ENCODE measurements around the gene CGB1.
"Not testable (repeated sequence)": the region's sequence is repeated elsewhere in the genome, so short reads cannot be mapped to it uniquely, and the experiment has no call there.

CGB1 gene

DNA sequence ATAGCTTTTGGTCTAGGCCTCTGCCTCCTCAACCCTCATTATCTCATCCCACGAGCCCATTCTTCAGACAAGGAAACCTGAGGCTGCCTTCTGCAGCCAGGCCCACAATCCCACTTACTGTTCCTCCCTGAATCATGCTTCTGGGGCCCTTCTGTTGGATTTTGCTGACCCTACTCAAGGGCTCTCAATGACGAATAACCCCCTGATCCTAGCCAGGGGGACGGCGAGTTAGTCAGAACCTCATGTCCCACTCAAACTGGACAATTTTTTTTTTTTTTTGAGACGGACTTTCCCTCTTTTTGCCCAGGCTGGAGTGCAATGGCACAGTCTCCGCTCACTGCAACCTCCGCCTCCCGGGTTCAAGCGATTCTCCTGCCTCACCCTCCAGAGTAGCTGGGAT, 14.6 kb downstream of the CGB1 start:
- DNase-seq (ENCODE audit: low read depth in 3 of 3) = no peak

DNA sequence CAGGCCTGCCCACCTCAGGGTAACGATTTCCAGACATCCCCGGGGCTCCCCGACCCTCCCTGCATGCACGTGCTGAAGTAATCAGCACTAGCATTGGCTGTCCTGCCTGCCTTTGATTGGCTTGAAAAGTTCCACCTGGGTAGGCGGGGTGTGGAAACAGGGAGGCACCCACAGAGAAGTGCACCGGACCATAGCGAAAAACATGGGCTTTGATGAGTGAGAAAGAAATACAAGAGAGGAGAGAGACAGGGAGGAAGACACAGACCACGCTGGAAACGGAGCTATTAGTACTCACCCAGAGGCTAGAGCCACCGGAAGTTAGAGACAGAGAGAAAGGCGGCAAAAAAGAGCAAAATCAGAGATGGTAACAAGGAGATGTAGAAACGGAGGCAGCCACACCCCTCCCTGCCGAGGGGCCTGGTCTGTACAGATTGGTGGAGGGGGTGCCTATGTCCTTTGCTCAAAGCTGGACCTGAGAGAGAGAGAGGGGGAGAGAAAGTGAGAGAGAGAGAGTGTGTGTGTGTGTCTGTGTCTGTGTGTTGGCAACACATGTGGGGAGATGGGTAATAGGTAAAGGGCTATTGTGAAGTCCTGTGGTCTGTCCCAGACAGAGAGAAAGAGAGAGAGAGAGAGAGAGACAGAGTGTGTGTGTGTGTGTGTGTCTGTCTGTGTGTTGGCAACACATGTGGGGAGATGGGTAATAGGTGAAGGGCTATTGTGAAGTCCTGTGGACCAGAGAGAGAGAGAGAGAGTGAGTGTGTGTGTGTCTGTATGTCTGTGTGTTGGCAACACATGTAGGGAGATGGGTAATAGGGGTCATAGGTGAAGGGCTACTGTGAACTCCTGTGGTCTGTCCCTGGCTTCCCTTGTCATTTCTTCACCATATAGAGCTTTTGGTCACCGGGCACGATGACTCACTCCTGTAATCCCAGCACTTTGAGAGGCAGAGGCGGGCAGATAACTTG, 15.5 kb downstream of the CGB1 start:
- DNase-seq (ENCODE audit: low read depth in 3 of 3) = no peak

DNA sequence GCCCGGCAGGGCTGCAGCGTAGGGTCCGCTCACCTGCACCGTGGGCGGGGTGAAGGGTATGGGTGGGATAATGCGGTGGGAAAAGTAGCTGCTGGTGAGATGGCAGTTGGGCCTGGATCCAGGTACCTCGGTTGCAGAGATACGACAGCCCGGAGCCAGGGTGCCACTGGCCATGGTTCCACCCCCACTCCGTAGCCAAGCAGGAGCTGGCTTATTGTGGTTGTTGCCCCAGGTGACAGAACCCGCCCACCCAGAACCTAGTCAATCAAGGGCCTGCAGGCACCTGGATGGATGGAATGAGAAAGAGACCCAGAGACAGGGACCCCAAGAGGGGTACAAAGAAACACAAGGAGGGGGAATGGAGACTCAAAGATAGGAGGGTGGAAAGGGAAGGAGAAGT, 16.4 kb downstream of the CGB1 start:
- DNase-seq (ENCODE audit: low read depth in 3 of 3) = no peak

DNA sequence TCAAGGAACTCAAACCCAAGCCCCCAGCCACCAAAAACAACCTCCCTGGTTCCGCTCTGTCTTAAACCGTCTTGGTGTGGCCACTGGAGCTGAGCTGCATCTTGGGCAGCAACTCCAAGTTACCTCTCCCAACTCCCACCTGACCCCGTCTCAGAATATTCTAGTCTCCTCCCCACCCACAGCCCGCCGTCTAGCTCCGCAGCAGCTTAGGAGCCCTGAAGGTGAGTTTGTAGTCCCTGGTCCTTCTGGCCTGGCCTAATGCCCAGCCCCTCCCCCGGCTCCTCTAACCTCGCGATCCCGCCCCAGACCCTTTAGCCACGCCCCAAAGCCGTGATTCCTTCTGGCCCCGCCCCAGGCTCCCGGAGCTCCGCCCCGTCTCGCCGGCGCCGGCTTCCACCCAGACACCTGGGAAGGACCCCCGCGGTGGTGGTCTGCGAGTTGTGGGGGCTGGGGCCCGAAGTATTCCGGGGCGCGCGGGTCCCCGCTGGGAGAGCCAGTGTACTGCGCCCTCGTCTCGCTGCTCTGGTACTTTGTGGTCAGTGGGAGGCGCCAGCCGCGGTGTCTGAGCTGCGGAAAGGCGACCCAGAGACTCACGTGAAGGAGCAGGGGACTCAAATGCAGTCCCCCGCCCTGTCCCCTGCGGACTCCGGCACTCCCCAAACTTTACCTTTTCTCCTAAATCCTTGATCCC, 17.3 kb downstream of the CGB1 start:
- DNase-seq (ENCODE audit: low read depth in 3 of 3) = peak in 2 of 3 experiments; percentile 40 to 67

DNA sequence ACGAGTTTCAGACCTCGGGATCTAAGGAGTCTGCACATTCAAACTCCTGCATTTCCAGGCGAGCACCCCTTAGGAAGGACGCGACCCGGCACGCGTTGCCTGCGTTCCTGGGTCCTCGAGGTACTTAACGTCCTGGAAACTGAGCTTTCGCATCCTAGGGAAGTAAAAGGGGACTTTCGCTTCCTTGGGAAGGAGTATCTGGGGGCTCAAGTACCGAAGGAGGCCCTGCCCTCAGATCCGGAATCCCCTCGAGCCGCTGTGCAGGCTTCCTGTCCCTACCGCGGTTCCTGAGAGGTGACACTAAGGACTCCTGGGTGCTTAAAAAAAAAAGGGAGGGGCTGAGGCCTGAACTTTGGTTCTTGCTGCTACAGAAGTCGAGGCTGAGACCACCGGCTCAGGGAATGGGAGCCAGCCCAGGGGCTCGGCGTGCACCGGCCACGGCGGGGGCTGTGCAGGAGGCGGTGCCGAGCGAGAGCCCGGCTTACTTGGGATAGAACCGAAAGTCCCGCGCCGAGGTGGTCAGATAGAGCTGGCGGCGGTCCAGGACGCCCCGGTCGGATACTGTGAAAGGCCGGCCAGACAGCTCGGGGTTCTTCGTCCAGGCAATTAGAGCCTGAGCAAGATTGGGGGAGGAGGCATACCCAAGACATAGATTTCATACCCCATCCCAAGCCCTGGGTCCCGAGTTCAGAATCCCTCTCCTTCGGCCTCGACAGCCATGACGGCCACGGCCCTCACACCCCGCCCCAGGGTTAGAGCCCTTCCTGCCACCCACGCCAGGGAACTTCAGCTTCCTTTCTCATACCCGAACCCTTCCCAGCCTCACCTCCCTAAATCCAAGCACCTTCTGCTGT, 18.1 kb downstream of the CGB1 start:
- not testable (repeated sequence) for DNase-seq (ENCODE audit: low read depth in 3 of 3)

DNA sequence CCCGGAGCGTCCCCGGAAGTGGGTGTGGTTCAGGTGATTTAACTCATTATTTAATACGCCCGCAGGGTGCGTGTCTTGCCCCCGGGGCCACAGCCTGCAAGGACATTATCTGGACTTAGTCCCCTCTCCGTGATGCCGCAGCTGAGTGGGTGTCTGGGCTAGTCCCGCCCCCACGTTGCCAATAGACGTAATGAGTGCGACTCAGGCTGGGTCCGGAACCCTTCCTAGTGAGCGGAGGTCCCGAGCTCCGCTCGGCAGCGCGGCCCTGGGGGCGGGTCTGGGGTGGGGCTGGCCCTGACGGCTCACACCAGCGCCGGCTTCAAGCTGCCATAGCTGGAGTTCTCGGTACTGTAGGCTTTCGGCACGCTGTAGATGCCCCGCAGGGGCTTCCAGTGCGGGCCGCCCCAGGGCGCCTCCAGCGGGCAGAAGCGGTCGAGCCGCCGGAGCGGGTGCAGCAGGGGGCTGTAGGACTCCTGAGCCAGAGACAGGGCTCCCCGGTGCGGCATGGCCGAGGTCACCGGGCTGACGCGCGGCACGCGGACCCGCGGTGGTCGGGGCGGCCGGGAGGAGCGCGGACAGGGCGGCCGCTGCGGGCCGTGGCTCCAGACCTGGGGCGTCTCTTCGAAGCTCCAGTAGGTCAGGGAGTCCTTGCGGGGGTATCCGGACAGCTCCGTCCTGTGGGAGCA, 18.9 kb downstream of the CGB1 start:
- DNase-seq (ENCODE audit: low read depth in 3 of 3) = peak; percentile 28 to 61 (median 29)

DNA sequence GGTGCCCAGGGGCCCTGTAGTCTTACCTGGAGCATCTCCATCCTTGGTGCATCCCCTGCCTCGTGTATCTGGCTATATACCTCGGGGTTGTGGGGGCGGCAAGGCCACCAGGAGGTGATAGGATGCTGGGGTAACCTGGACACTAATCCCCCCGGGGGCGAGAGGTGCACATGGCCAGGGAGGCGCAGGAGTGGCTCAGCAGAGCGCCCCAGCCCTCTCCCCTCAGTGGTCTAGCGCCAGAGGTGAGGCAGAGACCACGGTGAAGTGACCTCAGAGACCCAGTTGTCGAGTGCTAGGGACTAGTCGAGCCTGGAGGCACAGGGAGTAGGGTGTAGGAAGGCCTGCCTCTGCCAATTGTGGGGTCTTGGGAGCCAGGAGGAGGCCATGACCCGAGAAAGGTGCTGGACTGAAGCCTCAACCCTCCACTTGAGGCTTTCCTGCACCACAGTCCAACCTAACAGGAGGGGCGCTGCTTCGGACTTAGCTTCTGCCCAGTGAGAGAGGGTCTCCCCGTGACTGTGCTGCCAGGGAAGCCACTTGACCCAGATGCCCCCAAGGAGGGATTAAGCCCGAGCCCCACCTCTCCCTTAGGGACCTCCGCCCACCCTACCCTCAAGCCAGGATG, 19.5 kb downstream of the CGB1 start, which contains the start of gene LHB:
LHB (minus strand) TSS at position 51 of the 625 bp plus-strand sequence; CDS start at position 41, 10 bp downstream.
- DNase-seq (ENCODE audit: low read depth in 3 of 3) = no peak

DNA sequence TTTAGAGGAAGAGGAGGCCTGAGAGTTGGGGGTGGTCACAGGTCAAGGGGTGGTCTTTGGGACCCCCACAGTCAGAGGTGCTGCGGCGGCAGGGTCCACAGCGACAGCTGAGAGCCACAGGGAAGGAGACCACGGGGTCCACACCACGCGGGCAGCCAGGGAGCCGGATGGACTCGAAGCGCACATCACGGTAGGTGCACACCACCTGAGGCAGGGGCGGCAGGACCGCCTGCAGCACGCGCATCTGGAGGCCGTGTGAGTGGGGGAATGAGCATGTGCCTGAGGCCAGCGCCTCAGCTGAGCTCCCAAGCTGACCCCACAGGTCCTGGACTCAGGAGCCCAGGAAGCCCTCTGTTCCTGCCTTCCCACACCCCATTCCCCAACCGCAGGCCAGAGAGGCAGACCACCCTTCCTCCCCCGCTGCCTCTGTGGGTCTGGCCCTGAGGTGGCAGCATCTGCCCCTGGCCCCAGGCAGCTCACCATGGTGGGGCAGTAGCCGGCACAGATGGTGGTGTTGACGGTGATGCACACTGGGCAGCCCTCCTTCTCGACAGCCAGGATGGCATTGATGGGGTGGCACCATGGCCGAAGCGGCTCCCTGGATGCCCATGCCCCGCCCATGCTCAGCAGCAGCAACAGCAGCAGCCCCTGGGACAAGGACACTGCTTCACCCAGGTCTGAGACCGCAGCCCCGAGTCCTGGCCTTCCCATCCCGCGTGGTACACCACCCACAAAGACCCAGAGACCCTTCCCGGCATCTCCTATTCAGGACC, 20.4 kb downstream of the CGB1 start:
- DNase-seq (ENCODE audit: low read depth in 3 of 3) = no peak

DNA sequence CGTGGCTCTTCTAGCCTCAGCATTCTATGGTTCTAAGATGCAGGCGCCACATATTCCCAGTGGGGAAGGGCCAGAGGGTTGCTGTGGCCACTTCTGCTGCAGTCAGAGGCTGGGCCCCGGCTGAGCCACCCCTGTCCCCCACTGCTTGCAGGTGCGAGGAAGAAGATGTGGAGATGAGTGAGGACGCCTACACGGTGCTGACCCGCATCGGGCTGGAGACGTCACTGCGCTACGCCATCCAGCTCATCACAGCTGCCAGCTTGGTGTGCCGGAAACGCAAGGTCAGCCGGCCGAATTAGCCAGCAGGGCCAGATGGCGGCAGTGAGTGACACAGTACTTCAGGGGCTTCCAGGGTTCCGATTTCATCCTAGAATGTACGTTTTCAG, 21.8 kb downstream of the CGB1 start:
- no peak for DNase-seq (ENCODE audit: low read depth in 3 of 3)

DNA sequence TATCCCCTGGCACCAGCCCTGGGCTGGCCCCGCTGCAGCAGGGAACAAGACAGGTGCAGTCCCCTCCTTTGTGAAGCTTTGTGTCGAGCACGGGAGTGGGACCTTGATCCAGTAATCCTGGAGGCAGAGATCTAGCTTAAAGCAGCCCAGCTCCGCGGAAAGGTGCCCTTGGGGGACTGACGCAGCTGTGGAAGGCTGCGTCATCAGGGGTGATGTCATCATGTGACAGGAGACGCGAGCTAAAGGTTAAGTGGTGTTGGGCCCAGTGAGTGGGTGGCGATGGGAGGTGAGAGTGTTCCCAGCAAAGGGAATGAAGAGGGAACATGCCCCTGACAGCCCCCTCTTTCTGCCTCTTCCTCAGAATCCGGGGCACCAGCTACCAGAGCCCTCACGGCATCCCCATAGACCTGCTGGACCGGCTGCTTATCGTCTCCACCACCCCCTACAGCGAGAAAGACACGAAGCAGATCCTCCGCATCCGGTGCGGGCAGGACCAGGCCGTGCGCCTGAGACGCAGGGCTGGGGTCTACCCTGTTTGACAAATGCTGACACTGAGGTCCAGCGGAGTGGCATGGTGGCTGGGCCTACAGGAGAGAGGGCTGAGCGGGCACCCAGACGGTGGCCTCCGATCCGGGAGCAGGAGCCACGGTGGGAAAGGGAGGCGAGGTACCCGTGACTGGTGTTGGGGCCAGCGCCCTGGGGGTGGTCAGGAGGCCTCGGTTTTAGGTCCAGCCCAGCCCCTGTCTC, 22.4 kb downstream of the CGB1 start:
- no peak for DNase-seq (ENCODE audit: low read depth in 3 of 3)

DNA sequence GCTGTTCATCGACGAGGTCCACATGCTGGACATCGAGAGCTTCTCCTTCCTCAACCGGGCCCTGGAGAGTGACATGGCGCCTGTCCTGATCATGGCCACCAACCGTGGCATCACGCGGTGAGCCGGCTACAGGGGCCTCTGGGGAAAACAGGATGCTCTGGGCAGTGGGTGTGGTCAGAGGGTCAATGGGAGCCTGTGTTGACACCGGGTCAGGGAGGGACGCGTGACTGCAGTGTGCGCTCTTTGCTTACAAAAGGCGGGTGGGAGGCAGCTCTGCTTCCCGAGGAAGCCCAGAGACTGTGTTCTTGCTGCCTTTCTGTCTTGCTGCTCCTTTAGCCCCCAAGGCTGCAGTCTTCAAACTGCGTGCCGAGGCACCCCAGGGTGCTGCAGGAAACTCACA, 25.5 kb downstream of the CGB1 start:
- no peak for DNase-seq (ENCODE audit: low read depth in 3 of 3)

DNA sequence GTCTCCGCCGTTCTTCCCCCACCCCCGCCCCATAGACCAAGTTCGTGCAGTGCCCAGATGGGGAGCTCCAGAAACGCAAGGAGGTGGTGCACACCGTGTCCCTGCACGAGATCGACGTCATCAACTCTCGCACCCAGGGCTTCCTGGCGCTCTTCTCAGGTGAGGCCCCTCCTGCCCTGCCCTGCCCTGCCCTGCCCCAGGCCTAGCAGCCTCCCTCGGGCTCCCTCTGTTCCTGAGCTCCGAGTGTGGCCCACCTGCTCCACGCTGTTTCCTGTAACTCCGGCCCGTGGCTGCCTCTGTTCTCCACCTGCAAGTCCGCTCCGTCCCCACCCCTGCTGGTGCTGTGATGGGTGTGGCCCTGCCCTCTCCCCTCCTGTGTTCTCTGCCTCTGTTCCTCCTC, 26.2 kb downstream of the CGB1 start:
- no peak for DNase-seq (ENCODE audit: low read depth in 3 of 3)

DNA sequence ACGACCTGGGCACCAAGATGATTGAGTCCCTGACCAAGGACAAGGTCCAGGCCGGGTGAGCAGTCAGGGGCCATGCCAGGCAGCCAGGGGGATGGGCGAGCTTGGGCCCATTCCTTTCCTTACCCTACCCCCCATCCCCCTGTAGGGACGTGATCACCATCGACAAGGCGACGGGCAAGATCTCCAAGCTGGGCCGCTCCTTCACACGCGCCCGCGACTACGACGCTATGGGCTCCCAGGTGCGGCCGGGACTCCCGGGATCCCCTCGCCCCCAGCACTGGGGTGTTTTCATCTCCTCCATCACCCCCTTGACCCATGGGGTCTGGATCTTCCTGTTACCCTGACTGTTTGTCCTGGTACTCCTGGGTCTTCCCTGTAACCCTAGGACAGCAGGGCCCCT, 26.9 kb downstream of the CGB1 start:
- no peak for DNase-seq (ENCODE audit: low read depth in 3 of 3)

DNA sequence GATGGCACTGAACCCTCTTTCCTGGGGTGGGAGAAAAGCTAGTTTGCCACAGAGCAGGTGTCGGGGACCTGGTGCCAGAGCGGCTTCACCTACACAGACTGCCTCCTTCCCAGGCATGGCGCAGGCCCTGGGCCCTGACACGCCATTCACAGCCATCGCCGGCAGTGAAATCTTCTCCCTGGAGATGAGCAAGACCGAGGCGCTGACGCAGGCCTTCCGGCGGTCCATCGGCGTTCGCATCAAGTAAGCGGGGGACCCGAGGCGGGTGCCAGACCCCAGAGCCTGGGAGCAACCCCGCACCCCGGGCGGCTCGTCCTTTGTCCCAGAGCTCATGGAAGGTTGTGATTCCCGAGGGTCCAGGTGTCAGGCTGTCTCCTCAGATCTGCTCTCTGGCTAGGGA, 29.8 kb downstream of the CGB1 start:
- DNase-seq (ENCODE audit: low read depth in 3 of 3) = no peak

DNA sequence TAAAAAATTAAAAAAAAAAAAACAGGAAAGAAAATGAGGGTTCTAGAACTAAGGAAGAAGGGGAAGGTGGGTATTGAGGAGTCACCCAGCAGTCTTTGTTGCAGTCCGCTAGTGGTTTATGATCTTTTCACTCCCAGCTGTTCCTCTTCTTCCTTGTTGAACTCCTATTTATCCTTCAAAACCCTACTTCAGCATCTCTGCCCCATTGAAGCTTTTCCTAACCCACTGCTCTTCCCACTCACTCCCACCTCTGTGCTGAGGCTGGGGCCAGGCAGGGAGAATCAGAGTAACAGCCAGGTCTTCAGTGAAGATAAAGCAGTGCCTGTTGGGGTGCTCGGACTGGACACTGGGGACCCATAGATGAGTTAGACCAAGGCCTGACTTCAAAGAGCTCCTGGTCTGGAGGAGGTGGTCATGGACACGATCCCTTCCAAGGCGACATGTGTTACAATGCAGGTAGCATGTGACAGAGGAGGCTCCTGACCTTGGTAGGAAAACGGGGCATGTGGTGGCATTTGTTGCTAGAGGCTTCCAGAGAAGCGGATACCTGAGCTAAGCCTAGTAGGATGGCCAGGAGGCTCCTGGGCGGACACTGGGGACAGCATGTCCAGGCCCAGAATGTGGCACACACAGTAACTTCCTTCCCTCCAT, 31.6 kb downstream of the CGB1 start:
- no peak for DNase-seq (ENCODE audit: low read depth in 3 of 3)

DNA sequence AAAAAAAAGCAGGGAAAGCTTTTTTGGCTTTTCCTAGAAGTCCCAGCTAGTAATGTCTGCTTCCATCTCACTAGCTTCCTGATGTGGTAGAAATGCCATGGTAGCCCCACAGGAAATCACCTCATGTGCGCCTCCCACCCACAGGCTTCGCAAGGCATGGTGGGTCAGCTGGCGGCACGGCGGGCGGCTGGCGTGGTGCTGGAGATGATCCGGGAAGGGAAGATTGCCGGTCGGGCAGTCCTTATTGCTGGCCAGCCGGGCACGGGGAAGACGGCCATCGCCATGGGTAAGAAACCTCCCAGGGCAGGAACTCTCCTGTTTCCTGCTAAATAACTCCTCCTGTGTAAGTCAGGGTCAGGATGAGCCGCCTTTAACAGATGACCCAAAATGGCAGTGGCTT, 32.6 kb downstream of the CGB1 start:
- DNase-seq (ENCODE audit: low read depth in 3 of 3) = no peak

DNA sequence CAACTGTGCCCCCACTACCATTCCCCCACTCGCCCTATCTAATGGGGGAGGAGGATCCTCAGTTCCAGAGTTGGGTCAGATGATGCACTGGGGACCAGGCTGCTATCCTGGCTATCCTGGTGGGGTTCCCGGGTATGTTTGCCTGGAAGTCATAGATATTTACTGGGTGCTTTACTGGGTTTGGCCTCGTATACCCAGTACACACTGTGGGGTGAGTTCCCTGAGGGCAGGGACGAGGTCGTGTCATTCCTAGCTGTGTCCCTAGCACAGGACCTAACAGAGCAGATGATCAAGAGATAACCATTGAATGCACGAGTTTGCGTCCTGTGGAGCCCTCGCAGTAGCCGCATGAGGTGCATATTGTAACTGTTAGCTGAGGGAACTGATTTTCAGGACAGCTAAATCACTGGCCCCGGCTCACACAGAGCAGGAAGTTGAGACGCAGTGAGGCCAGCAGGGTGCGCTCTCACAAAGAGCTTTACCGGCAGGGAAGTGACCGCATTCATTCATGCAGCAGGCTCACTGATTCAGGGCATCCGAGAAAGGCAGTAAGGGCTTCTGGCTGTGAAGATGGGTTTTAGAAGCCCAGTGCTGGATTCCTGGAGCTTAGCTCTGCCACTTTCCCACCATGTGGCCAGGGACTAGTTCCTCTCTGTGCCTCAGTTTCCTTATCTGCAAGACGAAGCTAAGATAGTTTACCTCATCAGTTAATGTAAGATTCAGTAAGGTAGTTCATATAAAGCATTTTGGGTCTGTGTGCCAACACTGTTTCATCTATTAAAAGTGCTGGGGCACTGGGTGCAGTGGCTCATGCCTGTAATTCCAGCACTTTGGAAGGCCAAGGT, 37.0 kb downstream of the CGB1 start:
- peak in 2 of 3 experiments; percentile 40 to 69 for DNase-seq (ENCODE audit: low read depth in 3 of 3)

DNA sequence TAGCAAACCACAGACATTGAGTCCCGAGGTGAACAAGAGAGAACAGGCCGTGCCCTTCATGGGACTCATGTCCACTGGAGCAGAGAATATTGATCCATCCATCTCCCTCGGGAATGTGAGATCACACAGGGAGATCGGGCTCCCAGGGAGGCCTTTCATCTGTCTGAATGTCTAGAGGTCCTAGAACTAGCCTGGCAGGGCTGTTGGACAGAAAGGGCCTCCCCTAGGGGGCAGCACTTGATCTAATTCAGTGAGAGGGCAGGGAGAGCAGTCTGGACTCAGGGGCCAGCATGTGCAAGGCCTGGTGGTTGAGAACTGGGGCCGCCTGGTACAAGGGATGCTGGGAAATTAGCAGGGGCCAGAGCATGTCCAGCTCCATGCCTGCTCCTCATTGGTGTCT, 38.7 kb downstream of the CGB1 start:
- DNase-seq (ENCODE audit: low read depth in 3 of 3) = peak in 1 of 3 experiments; percentile 47
